Left ventricle myocardium inferior (tissue), 1 donor: Measurements from ENCODE around the gene BRSK1. TPM values are rescaled to one million over a fixed set of nuclear protein-coding genes. Genes with fewer than 3 reads are reported as not detected.
A peak's percentile ranks its signal among the peaks of the same experiment; 100 is the strongest.

Experiments
- DNase-seq: peaks from one replicate; pipeline ENCODE4 v3.0.0-alpha.2; 2020
- H3K27ac ChIP-seq: fragments of 200-600 bp; replicated peaks from 2 replicates; pipeline ENCODE4 v1.8.0; 2021
- H3K27me3 ChIP-seq: fragments of 200-600 bp; 2 replicates; pipeline ENCODE4 v1.8.0; 2021; ENCODE audit warnings: low read depth
- H3K36me3 ChIP-seq: fragments of 200-600 bp; 2 replicates; pipeline ENCODE4 v1.8.0; 2021
- H3K4me1 ChIP-seq: fragments of 200-600 bp; 2 replicates; pipeline ENCODE4 v1.8.0; 2021
- H3K4me3 ChIP-seq: fragments of 200-600 bp; 2 replicates; pipeline ENCODE4 v1.8.0; 2021; ENCODE audit warnings: mild to moderate bottlenecking, moderate library complexity
- H3K9me3 ChIP-seq: fragments of 200-600 bp; replicated peaks from 2 replicates; pipeline ENCODE4 v1.8.0; 2021
- CTCF ChIP-seq: fragments of 200-600 bp; IDR thresholded peaks from 2 replicates; pipeline ENCODE4 v1.8.0; 2021; ENCODE audit warnings: antibody characterized with exemption, mild to moderate bottlenecking, borderline replicate concordance
- intact Hi-C: fragments of 100-400 bp; cut with micrococcal nuclease; formaldehyde crosslinking; loops from one replicate; pipeline ENCODE4 v1.11.0; 2022
- total RNA-seq: library from RNA; stranded (reverse); fragmentation: NEBNext Ultra II Directional; extraction: Animal tissue kit (Norgen Biotek cat#: 25700); gene quantifications from one replicate; pipeline ENCODE4 v1.2.1, GENCODE V29; 2021
- donor health status: DM: no; HTN: yes; CAD: no; lungs with severe emphysema.

Gene BRSK1
- total RNA-seq, 1 donor from 2014 or later = 3.0 TPM

- Histone ChIP-seq H3K9me3 (no peaks in the 10 kb centered on the region), H3K36me3 (no peaks in the 10 kb centered on the region), H3K4me1 (peaks cover 19% of the 10 kb centered on the region), H3K27ac (no peak overlapping the region), H3K27me3 (peaks cover 79% of the 10 kb centered on the region), H3K4me3 (no peak overlapping the region)
- no peak for DNase-seq
- no peak for TF ChIP-seq CTCF
- intact Hi-C loops = no loop called here
Measured at GRCh38 chr19:55352549-55353145, 68.8 kb downstream of the BRSK1 start.

- no peak for DNase-seq
- no peak overlapping the region for H3K27ac ChIP-seq
- H3K27me3 ChIP-seq = peaks cover 85% of the 10 kb centered on the region
- no peaks in the 10 kb centered on the region for H3K9me3 ChIP-seq
- H3K36me3 ChIP-seq = no peaks in the 10 kb centered on the region
- intact Hi-C loops = no loop called here
- H3K4me1 ChIP-seq = peaks cover 19% of the 10 kb centered on the region
- peak overlapping the region; percentile 61 for H3K4me3 ChIP-seq
- no peak for TF ChIP-seq CTCF
Measured at GRCh38 chr19:55353356-55353802, 69.6 kb downstream of the BRSK1 start.

- Histone ChIP-seq H3K27ac (no peak overlapping the region), H3K4me1 (peaks cover 19% of the 10 kb centered on the region), H3K36me3 (no peaks in the 10 kb centered on the region), H3K9me3 (no peaks in the 10 kb centered on the region), H3K4me3 (peak overlapping the region; percentile 61), H3K27me3 (peaks cover 91% of the 10 kb centered on the region)
- intact Hi-C loops = no loop called here
- TF ChIP-seq CTCF = no peak
- peak; percentile 65 for DNase-seq
Measured at GRCh38 chr19:55353803-55354697, 70.3 kb downstream of the BRSK1 start.

- H3K27me3 ChIP-seq = peaks cover 97% of the 10 kb centered on the region
- TF ChIP-seq CTCF = no peak
- no peak within 1 kb of the TSS for H3K27ac ChIP-seq
- peak within 1 kb of the TSS; percentile 61 for H3K4me3 ChIP-seq
- H3K36me3 ChIP-seq = no peaks in the 10 kb centered on the region
- no peak for DNase-seq
- no peaks in the 10 kb centered on the region for H3K9me3 ChIP-seq
- intact Hi-C loops = no loop called here
- H3K4me1 ChIP-seq = peaks cover 19% of the 10 kb centered on the region
Measured at GRCh38 chr19:55354698-55355212, 71.0 kb downstream of the BRSK1 start, which contains the start of gene COX6B2. COX6B2 (minus strand) TSS chr19:55354719; CDS start chr19:55354521, 198 bp downstream.

- Histone ChIP-seq H3K4me1 (peaks cover 19% of the 10 kb centered on the region), H3K9me3 (no peaks in the 10 kb centered on the region), H3K36me3 (no peaks in the 10 kb centered on the region), H3K27me3 (peaks cover 92% of the 10 kb centered on the region), H3K4me3 (no peak overlapping the region), H3K27ac (no peak overlapping the region)
- no peak for DNase-seq
- intact Hi-C loops = no loop called here
- TF ChIP-seq CTCF = no peak
Measured at GRCh38 chr19:55355213-55355821, 71.5 kb downstream of the BRSK1 start.
